ENCODE results near the gene FSD1.
"Not testable (repeated sequence)": the region's sequence is repeated elsewhere in the genome, so short reads cannot be mapped to it uniquely, and the experiment has no call there.

FSD1 gene

GRCh38 chr19:4334929-4335570 lies 30.7 kb downstream of the FSD1 start:
- H3K9me3 Mint-ChIP-seq: peaks cover 10% of the 10 kb centered on the region
- H3K4me1 Mint-ChIP-seq: peaks cover 10% of the 10 kb centered on the region
- peaks cover 2% of the 10 kb centered on the region for H3K36me3 Mint-ChIP-seq
- H3K4me3 Mint-ChIP-seq: no peak overlapping the region
- no peak for DNase-seq (ENCODE audit: low spot score in 2 of 2)
- H3K27me3 Mint-ChIP-seq: peaks cover 1% of the 10 kb centered on the region
- H3K27ac Mint-ChIP-seq: no peak overlapping the region
- ATAC-seq (ENCODE audit: low read depth): no peak

- no peak for ATAC-seq (ENCODE audit: low read depth)
- DNase-seq (ENCODE audit: low spot score in 2 of 2): no peak
- peak overlapping the region; percentile 9 for H3K27ac Mint-ChIP-seq
- H3K4me1 Mint-ChIP-seq: peaks cover 14% of the 10 kb centered on the region
- peak overlapping the region; percentile 80 for H3K4me3 Mint-ChIP-seq
- peaks cover 2% of the 10 kb centered on the region for H3K36me3 Mint-ChIP-seq
- H3K9me3 Mint-ChIP-seq: peaks cover 10% of the 10 kb centered on the region
- H3K27me3 Mint-ChIP-seq: peaks cover 1% of the 10 kb centered on the region
Observed at GRCh38 chr19:4337906-4338440, 33.6 kb downstream of the FSD1 start.

GRCh38 chr19:4338441-4339355 lies 34.3 kb downstream of the FSD1 start, which contains the start of gene STAP2:
Gene STAP2, minus strand, starts transcription at chr19:4338827. Its CDS starts 74 bp downstream, at chr19:4338753.
- H3K4me1 Mint-ChIP-seq: peaks cover 14% of the 10 kb centered on the region
- peak within 1 kb of the TSS; percentile 9 for H3K27ac Mint-ChIP-seq
- H3K36me3 Mint-ChIP-seq: peaks cover 2% of the 10 kb centered on the region
- H3K9me3 Mint-ChIP-seq: peaks cover 10% of the 10 kb centered on the region
- peak within 1 kb of the TSS; percentile 80 for H3K4me3 Mint-ChIP-seq
- DNase-seq (ENCODE audit: low spot score in 2 of 2): no peak
- ATAC-seq (ENCODE audit: low read depth): no peak
- peaks cover 1% of the 10 kb centered on the region for H3K27me3 Mint-ChIP-seq

GRCh38 chr19:4342314-4342614 lies 37.9 kb downstream of the FSD1 start:
- no peak for DNase-seq (ENCODE audit: low spot score in 2 of 2)
- no peaks in the 10 kb centered on the region for H3K9me3 Mint-ChIP-seq
- no peak for ATAC-seq (ENCODE audit: low read depth)
- H3K4me3 Mint-ChIP-seq: peak overlapping the region; percentile 84
- peaks cover 17% of the 10 kb centered on the region for H3K4me1 Mint-ChIP-seq
- peak overlapping the region; percentile 90 for H3K27ac Mint-ChIP-seq
- no peaks in the 10 kb centered on the region for H3K27me3 Mint-ChIP-seq
- peaks cover 7% of the 10 kb centered on the region for H3K36me3 Mint-ChIP-seq

GRCh38 chr19:4342615-4343369 lies 38.4 kb downstream of the FSD1 start:
- peak; percentile 79 for ATAC-seq (ENCODE audit: low read depth)
- peak overlapping the region; percentile 84 for H3K4me3 Mint-ChIP-seq
- H3K36me3 Mint-ChIP-seq: peaks cover 7% of the 10 kb centered on the region
- DNase-seq (ENCODE audit: low spot score in 2 of 2): peak; percentile 80 to 88
- no peaks in the 10 kb centered on the region for H3K27me3 Mint-ChIP-seq
- peaks cover 16% of the 10 kb centered on the region for H3K4me1 Mint-ChIP-seq
- no peaks in the 10 kb centered on the region for H3K9me3 Mint-ChIP-seq
- H3K27ac Mint-ChIP-seq: peak overlapping the region; percentile 90

GRCh38 chr19:4343370-4344307 lies 39.2 kb downstream of the FSD1 start, which contains the start of gene MPND:
Gene MPND, plus strand, starts transcription at chr19:4343562. Its CDS starts 32 bp downstream, at chr19:4343594.
- ATAC-seq (ENCODE audit: low read depth) (peak; percentile 71), DNase-seq (ENCODE audit: low spot score in 2 of 2) (peak; percentile 86 to 93)
- Mint-ChIP-seq H3K27me3 (no peaks in the 10 kb centered on the region), H3K4me1 (peaks cover 9% of the 10 kb centered on the region), H3K4me3 (peak within 1 kb of the TSS; percentile 84), H3K27ac (peak within 1 kb of the TSS; percentile 90), H3K9me3 (no peaks in the 10 kb centered on the region), H3K36me3 (peaks cover 9% of the 10 kb centered on the region)

GRCh38 chr19:4345342-4346019 lies 41.1 kb downstream of the FSD1 start:
- Mint-ChIP-seq H3K4me1 (peaks cover 7% of the 10 kb centered on the region), H3K27me3 (no peaks in the 10 kb centered on the region), H3K36me3 (peaks cover 11% of the 10 kb centered on the region), H3K4me3 (peak overlapping the region; percentile 58), H3K9me3 (no peaks in the 10 kb centered on the region), H3K27ac (no peak overlapping the region)
- DNase-seq (ENCODE audit: low spot score in 2 of 2) (no peak), ATAC-seq (ENCODE audit: low read depth) (no peak)

GRCh38 chr19:4346020-4346383 lies 41.6 kb downstream of the FSD1 start:
- H3K36me3 Mint-ChIP-seq: peaks cover 11% of the 10 kb centered on the region
- DNase-seq (ENCODE audit: low spot score in 2 of 2) (no peak), ATAC-seq (ENCODE audit: low read depth) (no peak)
- H3K9me3 Mint-ChIP-seq: no peaks in the 10 kb centered on the region
- peaks cover 7% of the 10 kb centered on the region for H3K4me1 Mint-ChIP-seq
- H3K4me3 Mint-ChIP-seq: no peak overlapping the region
- H3K27ac Mint-ChIP-seq: no peak overlapping the region
- H3K27me3 Mint-ChIP-seq: no peaks in the 10 kb centered on the region

- no peak overlapping the region for H3K4me3 Mint-ChIP-seq
- H3K4me1 Mint-ChIP-seq: peaks cover 4% of the 10 kb centered on the region
- peaks cover 11% of the 10 kb centered on the region for H3K36me3 Mint-ChIP-seq
- no peak for ATAC-seq (ENCODE audit: low read depth)
- H3K27ac Mint-ChIP-seq: no peak overlapping the region
- no peaks in the 10 kb centered on the region for H3K27me3 Mint-ChIP-seq
- DNase-seq (ENCODE audit: low spot score in 2 of 2): no peak
- H3K9me3 Mint-ChIP-seq: no peaks in the 10 kb centered on the region
Observed at GRCh38 chr19:4347521-4347920, 43.1 kb downstream of the FSD1 start.

GRCh38 chr19:4349225-4349624 lies 44.8 kb downstream of the FSD1 start:
- not testable (repeated sequence) for H3K27ac Mint-ChIP-seq; H3K9me3 Mint-ChIP-seq; H3K4me3 Mint-ChIP-seq; ATAC-seq (ENCODE audit: low read depth); H3K27me3 Mint-ChIP-seq; H3K4me1 Mint-ChIP-seq; DNase-seq (ENCODE audit: low spot score in 2 of 2)
- H3K36me3 Mint-ChIP-seq: peaks cover 11% of the 10 kb centered on the region

- ATAC-seq (ENCODE audit: low read depth): no peak
- Mint-ChIP-seq H3K27me3 (no peaks in the 10 kb centered on the region), H3K4me1 (peaks cover 2% of the 10 kb centered on the region), H3K9me3 (no peaks in the 10 kb centered on the region), H3K4me3 (no peak overlapping the region), H3K36me3 (peaks cover 11% of the 10 kb centered on the region), H3K27ac (peak overlapping the region; percentile 90)
- no peak for DNase-seq (ENCODE audit: low spot score in 2 of 2)
Observed at GRCh38 chr19:4350111-4350510, 45.7 kb downstream of the FSD1 start.

GRCh38 chr19:4350726-4351125 lies 46.3 kb downstream of the FSD1 start:
- ATAC-seq (ENCODE audit: low read depth) (no peak), DNase-seq (ENCODE audit: low spot score in 2 of 2) (no peak)
- Mint-ChIP-seq H3K9me3 (no peaks in the 10 kb centered on the region), H3K36me3 (peaks cover 7% of the 10 kb centered on the region), H3K27me3 (no peaks in the 10 kb centered on the region), H3K4me3 (no peak overlapping the region), H3K27ac (peak overlapping the region; percentile 90), H3K4me1 (peaks cover 2% of the 10 kb centered on the region)
